Kidney tubule cell (primary cell): Measurements from ENCODE around the gene PCDHGA12.
"Not testable (repeated sequence)": the region's sequence is repeated elsewhere in the genome, so short reads cannot be mapped to it uniquely, and the experiment has no call there.

Experiments
- DNase-seq: peaks from one replicate; pipeline ENCODE4 v3.0.0-alpha.2; 2018; ENCODE audit warnings: low spot score

Gene PCDHGA12

GRCh38 chr5:141430332-141431113, at the start of gene PCDHGA12:
Gene PCDHGA12, plus strand, starts transcription at chr5:141430507. Its CDS starts 253 bp downstream, at chr5:141430760.
- peak; percentile 65 for DNase-seq

- peak; percentile 33 for DNase-seq
Measured at GRCh38 chr5:141382469-141383294, 47.6 kb upstream of the PCDHGA12 start, which contains the start of gene PCDHGA7. Gene PCDHGA7, plus strand, starts transcription at chr5:141382742. Its CDS starts 158 bp downstream, at chr5:141382900.

- no peak for DNase-seq
Measured at GRCh38 chr5:141383345-141383744, 47.0 kb upstream of the PCDHGA12 start.

GRCh38 chr5:141384471-141385267, 45.6 kb upstream of the PCDHGA12 start:
- no peak for DNase-seq

- DNase-seq, result peak; percentile 56
Measured at GRCh38 chr5:141387557-141388311, 42.6 kb upstream of the PCDHGA12 start, which contains the start of gene PCDHGB4. Gene PCDHGB4, plus strand, starts transcription at chr5:141387698. Its CDS starts 187 bp downstream, at chr5:141387885.

GRCh38 chr5:141388661-141389060, 41.6 kb upstream of the PCDHGA12 start:
- DNase-seq, result no peak

GRCh38 chr5:141389153-141390042, 40.9 kb upstream of the PCDHGA12 start:
- DNase-seq, result no peak

- DNase-seq, result no peak
Measured at GRCh38 chr5:141392429-141393198, 37.7 kb upstream of the PCDHGA12 start, which contains the start of gene PCDHGA8. Gene PCDHGA8, plus strand, starts transcription at chr5:141392633. Its CDS starts 181 bp downstream, at chr5:141392814.

- no peak for DNase-seq
Measured at GRCh38 chr5:141393267-141393666, 37.0 kb upstream of the PCDHGA12 start.

- DNase-seq, result not testable (repeated sequence)
Measured at GRCh38 chr5:141394401-141395187, 35.7 kb upstream of the PCDHGA12 start.

GRCh38 chr5:141397756-141398551, 32.4 kb upstream of the PCDHGA12 start, which contains the start of gene PCDHGB5:
Gene PCDHGB5, plus strand, starts transcription at chr5:141397947. Its CDS starts 181 bp downstream, at chr5:141398128.
- DNase-seq, result peak; percentile 67

GRCh38 chr5:141398608-141399007, 31.7 kb upstream of the PCDHGA12 start:
- no peak for DNase-seq

GRCh38 chr5:141399555-141400258, 30.6 kb upstream of the PCDHGA12 start:
- no peak for DNase-seq

GRCh38 chr5:141402553-141403243, 27.6 kb upstream of the PCDHGA12 start, which contains the start of gene PCDHGA9:
Gene PCDHGA9, plus strand, starts transcription at chr5:141402778. Its CDS starts 175 bp downstream, at chr5:141402953.
- DNase-seq, result peak; percentile 37

- no peak for DNase-seq
Measured at GRCh38 chr5:141403387-141403786, 26.9 kb upstream of the PCDHGA12 start.
